OCI-LY3 (cell line): ENCODE measurements around the gene NANOS2.

ENCODE experiments used
- H2AFZ ChIP-seq: fragments of 200-600, 300-600 bp; shearing (Covaris generic); 2 replicates; pipeline ENCODE4 v1.6.0; 2014; ENCODE audit warnings: antibody characterized with exemption, low read depth, low read length
- H3K27ac ChIP-seq: fragments of 200-600, 300-600 bp; sonication (generic); 2 replicates; pipeline ENCODE4 v1.5.1; 2014; ENCODE audit warnings: mild to moderate bottlenecking, low read length, moderate library complexity, mixed read lengths
- H3K27me3 ChIP-seq: fragments of 200-600, 300-600 bp; sonication (generic); 2 replicates; pipeline ENCODE4 v1.6.1; 2014; ENCODE audit warnings: low read depth, low read length, mixed read lengths
- H3K36me3 ChIP-seq: fragments of 200-600, 300-600 bp; sonication (generic); replicated peaks from 2 replicates; pipeline ENCODE3; 2014; ENCODE audit warnings: low read depth, low read length, mixed read lengths
- H3K4me1 ChIP-seq: fragments of 300-600, 200-600 bp; sonication (generic); 2 replicates; pipeline ENCODE4 v1.6.1; 2014; ENCODE audit warnings: low read length, mixed read lengths
- H3K4me2 ChIP-seq: fragments of 200-600, 300-600 bp; sonication (generic); 2 replicates; pipeline ENCODE4 v1.6.1; 2014; ENCODE audit warnings: low read length, mixed read lengths
- H3K4me3 ChIP-seq: fragments of 300-600, 200-600 bp; sonication (generic); 2 replicates; pipeline ENCODE4 v1.5.1; 2014; ENCODE audit warnings: antibody characterized with exemption, mild to moderate bottlenecking, low read length, moderate library complexity
- H3K79me2 ChIP-seq: fragments of 300-600, 200-600 bp; shearing (Covaris generic); 2 replicates; pipeline ENCODE4 v1.6.1; 2014; ENCODE audit warnings: mild to moderate bottlenecking, low read length, mixed read lengths
- H3K9ac ChIP-seq: fragments of 300-600, 200-600 bp; shearing (Covaris generic); 2 replicates; pipeline ENCODE4 v1.6.0; 2014; ENCODE audit warnings: mild to moderate bottlenecking, low read length, moderate library complexity
- H3K9me3 ChIP-seq: fragments of 200-600, 300-600 bp; shearing (Covaris generic); 2 replicates; pipeline ENCODE4 v1.6.1; 2014; ENCODE audit warnings: low read length, mixed read lengths; ENCODE audit not compliant: insufficient read depth
- H4K20me1 ChIP-seq: fragments of 200-600, 300-600 bp; sonication (generic); 2 replicates; pipeline ENCODE4 v1.6.1; 2016; ENCODE audit warnings: low read length, mixed read lengths; ENCODE audit not compliant: insufficient read depth
- CTCF ChIP-seq: fragments of 200-600, 300-600 bp; sonication (generic); IDR thresholded peaks from 2 replicates; pipeline ENCODE4 v1.5.1; 2014; ENCODE audit warnings: antibody characterized with exemption, low read length, low read depth
- EZH2phosphoT487 ChIP-seq: fragments of 200-600 bp; shearing (Covaris generic); IDR thresholded peaks from 2 replicates; pipeline ENCODE4 v1.6.1; 2018; ENCODE audit warnings: antibody characterized with exemption, mixed run types, low read depth

NANOS2 gene

GRCh38 chr19:45885556-45886426 lies 28.8 kb downstream of the NANOS2 start, which contains the start of gene IRF2BP1:
IRF2BP1 (minus strand) TSS chr19:45886141; CDS start chr19:45885774, 367 bp downstream.
- peak within 1 kb of the TSS; percentile 85 for H3K9ac ChIP-seq
- H3K4me1 ChIP-seq, result peaks cover 33% of the 10 kb centered on the region
- peak within 1 kb of the TSS; percentile 79 for H3K27ac ChIP-seq
- no peaks in the 10 kb centered on the region for H3K9me3 ChIP-seq
- no peaks in the 10 kb centered on the region for H3K27me3 ChIP-seq
- peak within 1 kb of the TSS; percentile 86 for H2AFZ ChIP-seq
- H3K36me3 ChIP-seq, result peaks cover 11% of the 10 kb centered on the region
- H3K4me2 ChIP-seq, result peak within 1 kb of the TSS; percentile 83
- peaks cover 21% of the 10 kb centered on the region for H3K79me2 ChIP-seq
- TF ChIP-seq CTCF (no peak), EZH2phosphoT487 (no peak)
- H3K4me3 ChIP-seq, result peak within 1 kb of the TSS; percentile 83
- no peaks in the 10 kb centered on the region for H4K20me1 ChIP-seq

GRCh38 chr19:45884682-45885555 lies 29.7 kb downstream of the NANOS2 start:
- Histone ChIP-seq H3K4me1 (peaks cover 33% of the 10 kb centered on the region), H3K4me2 (peak overlapping the region; percentile 83), H4K20me1 (no peaks in the 10 kb centered on the region), H3K36me3 (peaks cover 11% of the 10 kb centered on the region), H3K27ac (peak overlapping the region; percentile 79), H3K4me3 (peak overlapping the region; percentile 83), H3K9me3 (no peaks in the 10 kb centered on the region), H3K9ac (peak overlapping the region; percentile 85), H3K79me2 (peaks cover 21% of the 10 kb centered on the region), H3K27me3 (no peaks in the 10 kb centered on the region), H2AFZ (no peak overlapping the region)
- TF ChIP-seq EZH2phosphoT487 (no peak), CTCF (no peak)

GRCh38 chr19:45883881-45884681 lies 30.5 kb downstream of the NANOS2 start:
- H3K4me1 ChIP-seq, result peaks cover 33% of the 10 kb centered on the region
- peaks cover 11% of the 10 kb centered on the region for H3K36me3 ChIP-seq
- TF ChIP-seq CTCF (no peak), EZH2phosphoT487 (no peak)
- no peaks in the 10 kb centered on the region for H4K20me1 ChIP-seq
- H3K27ac ChIP-seq, result no peak overlapping the region
- H2AFZ ChIP-seq, result no peak overlapping the region
- peaks cover 21% of the 10 kb centered on the region for H3K79me2 ChIP-seq
- peak overlapping the region; percentile 49 for H3K4me2 ChIP-seq
- no peaks in the 10 kb centered on the region for H3K9me3 ChIP-seq
- H3K9ac ChIP-seq, result no peak overlapping the region
- peak overlapping the region; percentile 54 for H3K4me3 ChIP-seq
- H3K27me3 ChIP-seq, result no peaks in the 10 kb centered on the region
